PC-9 (cell line): ENCODE measurements around the gene RBM4B.

Experiments used
- CTCF ChIP-seq: fragments of 200-600 bp; sonication (generic); conservative IDR thresholded peaks from 2 replicates; pipeline ENCODE4 v1.6.1; 2017; ENCODE audit warnings: mixed run types, antibody characterized with exemption, mild to moderate bottlenecking, moderate library complexity
- EZH2 ChIP-seq: fragments of 200-600 bp; sonication (generic); IDR thresholded peaks from 2 replicates; pipeline ENCODE4 v1.8.0; 2017; ENCODE audit warnings: antibody characterized with exemption, low read depth

DNA sequence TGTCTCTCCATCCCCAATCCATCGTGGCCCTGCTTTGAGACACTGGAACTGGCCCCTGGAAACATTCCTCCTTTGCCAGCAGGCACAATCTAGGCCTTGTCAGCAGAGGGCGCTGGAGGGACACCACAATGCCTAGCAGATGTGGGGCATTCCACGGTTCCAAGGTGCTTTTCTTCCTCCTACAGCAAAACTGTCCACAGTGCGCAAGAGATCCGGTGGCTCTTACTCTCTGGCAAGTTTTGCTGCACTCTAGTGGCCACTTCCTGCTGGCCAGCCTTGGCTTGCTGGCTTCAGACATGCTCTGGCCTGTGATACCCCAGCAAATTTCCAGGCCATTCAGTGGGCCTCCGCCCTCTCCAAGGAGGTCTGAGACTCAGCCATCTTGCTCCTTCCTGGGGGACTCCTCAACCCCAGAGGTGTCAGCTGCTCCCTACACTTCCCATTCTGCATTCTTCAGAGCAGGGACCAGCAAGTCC is 17.1 kb upstream of the RBM4B start:
- TF ChIP-seq CTCF, result peak; percentile 98
- TF ChIP-seq EZH2, result no peak
